NT2/D1 (cell line): ENCODE measurements around the gene WDR70.

Experiments used
- SUZ12 ChIP-seq: IDR thresholded peaks from 2 replicates; pipeline ENCODE4 v1.6.1; 2011; ENCODE audit not compliant: insufficient read length, insufficient read depth; ENCODE audit errors: extremely low read depth
- YY1 ChIP-seq: IDR thresholded peaks from 2 replicates; pipeline ENCODE4 v1.6.1; 2011; ENCODE audit not compliant: insufficient read length, insufficient read depth

DNA sequence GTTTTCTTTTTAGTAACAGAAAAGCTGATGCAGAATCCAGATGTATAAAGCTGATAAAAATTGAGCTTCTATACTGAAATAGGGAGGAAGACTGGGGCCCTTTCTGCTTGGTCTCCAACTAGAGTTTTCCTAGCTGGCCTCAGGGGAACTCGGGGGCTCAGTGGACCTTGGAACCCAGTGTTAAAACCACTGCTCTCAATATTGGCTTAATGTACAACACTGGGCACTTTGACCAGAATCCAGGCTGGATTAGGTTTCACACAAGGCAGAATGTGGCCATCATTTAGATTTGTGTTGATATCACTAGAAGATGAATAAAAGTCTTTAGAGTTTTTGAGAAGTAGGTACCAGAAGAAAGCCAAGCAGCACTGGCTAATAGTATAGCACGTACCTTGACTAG is 346.1 kb downstream of the WDR70 start:
- no peak for TF ChIP-seq YY1
- TF ChIP-seq SUZ12, result no peak
